GM10266 (cell line): ENCODE data around the gene GBF1.

Source experiments
- DNase-seq: peaks from one replicate; pipeline ENCODE4 v3.0.0; 2012; ENCODE audit errors: extremely low spot score
- CTCF ChIP-seq: IDR thresholded peaks from 2 replicates; pipeline ENCODE4 v1.5.1; 2012; ENCODE audit warnings: mild to moderate bottlenecking, low read depth; ENCODE audit not compliant: control insufficient read depth, insufficient read depth; ENCODE audit errors: missing control alignments

The GBF1 gene

DNA sequence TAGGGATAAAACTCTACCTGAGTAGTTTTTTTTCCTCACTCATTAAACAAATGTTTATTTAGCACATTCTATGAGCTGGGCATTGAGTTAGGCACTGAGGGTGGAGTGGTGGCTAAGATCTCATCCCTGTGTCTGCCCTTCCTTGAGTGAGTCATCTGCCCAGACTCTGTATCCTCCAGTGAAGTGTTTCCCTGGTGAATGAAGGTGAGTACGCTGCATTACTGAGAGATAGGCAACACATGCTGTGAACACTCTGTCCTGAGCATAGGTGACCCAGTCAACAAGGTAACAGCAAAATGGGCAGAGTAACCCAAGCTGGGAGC, 9.8 kb upstream of the GBF1 start:
- no peak for TF ChIP-seq CTCF
- no peak for DNase-seq

- no peak for DNase-seq
- no peak for TF ChIP-seq CTCF
Observed at GRCh38 chr10:102236006-102236405, 9.3 kb upstream of the GBF1 start.

DNA sequence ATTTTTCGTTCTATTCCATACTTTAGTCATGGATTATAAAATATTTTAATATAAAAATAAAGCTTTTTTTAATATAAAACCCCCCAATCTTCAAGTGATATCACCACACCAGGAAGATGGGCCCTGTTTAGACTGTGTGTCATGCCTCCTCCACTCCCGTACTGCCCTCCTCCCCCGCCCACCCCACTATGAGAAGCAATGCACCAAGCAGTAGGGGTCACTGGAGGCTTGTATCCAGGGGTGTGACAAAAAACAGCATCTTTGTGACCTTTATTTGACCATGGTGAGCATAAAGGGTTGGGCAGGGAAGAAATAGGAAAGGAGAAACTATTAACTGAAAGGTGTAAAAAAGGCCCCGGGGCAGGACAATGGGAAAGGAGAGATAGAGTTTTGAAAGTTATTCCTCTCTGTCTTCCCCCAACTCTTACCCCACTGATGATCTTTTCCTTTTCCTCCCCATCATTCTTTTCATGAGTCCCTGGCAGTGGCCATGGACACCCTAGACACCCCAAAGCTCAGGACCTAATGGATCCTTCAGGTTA, 7.5 kb upstream of the GBF1 start:
- no peak for DNase-seq
- TF ChIP-seq CTCF: no peak

DNA sequence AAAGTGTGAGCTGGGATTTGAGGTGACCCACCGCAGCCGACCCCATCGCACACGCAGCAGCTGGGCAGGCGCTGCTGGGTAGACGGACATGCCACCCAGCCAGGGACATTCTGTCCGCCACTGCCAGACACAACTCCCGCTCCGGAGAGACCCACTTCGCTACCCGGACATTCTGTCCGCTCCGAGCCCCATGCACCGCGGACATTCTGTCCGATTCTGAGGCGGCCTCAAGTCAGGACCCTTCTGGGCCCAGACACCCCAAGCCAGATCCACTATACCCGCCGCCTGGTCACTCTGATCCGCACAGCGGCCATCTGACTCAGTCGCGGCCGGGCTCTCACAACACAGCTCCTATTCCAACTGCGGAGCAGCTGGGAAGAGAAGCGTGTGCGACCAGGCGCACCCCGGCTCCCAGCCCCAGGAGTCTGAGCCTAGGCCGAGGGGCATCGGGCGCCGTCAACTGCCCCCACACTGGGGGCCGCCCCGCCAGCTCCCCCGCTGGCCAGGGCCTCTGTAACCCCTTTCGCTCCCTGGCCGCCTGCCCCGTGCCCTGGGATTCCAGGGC, 4.8 kb upstream of the GBF1 start:
- TF ChIP-seq CTCF: no peak
- no peak for DNase-seq

- no peak for TF ChIP-seq CTCF
- DNase-seq: no peak
Observed at GRCh38 chr10:102241032-102241443, 4.3 kb upstream of the GBF1 start.

DNA sequence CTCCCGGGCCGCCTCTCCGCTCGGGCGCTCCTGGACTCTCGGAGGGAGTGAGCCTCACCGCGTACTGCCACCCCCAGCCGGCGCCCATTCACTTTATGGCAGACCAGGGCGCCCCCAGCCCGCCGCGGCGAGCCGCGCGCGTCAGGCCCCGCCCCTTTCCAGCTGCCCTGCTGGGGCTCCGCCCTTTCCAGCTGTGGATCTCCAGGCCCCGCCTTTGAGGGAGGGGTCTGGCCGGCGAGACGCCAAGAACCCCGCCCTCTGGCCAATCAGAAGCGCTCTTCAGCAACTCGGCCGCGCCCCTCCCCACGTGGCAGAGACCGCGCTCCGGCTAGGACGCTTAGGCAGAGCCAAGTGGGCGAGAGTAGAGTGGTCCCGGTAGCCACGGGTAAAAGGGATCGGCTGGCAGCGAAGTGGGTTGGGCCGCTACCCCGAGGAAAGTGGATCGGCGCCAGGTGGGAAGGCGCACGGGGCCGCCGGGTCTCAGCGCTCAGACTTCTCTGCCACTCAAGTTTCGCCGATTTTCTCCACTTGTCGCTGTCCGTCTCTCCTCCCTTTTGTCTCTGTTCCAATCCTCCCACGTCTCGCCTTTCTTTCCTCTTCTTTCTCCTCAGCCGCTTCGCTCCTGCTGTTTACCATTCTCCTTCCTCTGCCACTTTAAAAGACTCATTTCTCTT, 3.8 kb upstream of the GBF1 start, which contains the start of gene PITX3:
TSS of gene PITX3 (minus strand) at position 69 of the 674 bp plus-strand sequence. CDS start 9,432 bp downstream, outside the sequence.
- TF ChIP-seq CTCF: peak; percentile 4
- peak; percentile 98 for DNase-seq

- no peak for DNase-seq
- no peak for TF ChIP-seq CTCF
Observed at GRCh38 chr10:102242118-102242485, 3.2 kb upstream of the GBF1 start.
